H1 (cell line): ENCODE results near the gene GALNT18. TPM values are rescaled to one million over a fixed set of nuclear protein-coding genes. Genes with fewer than 3 reads are reported as not detected.

Experiments
- CTCF ChIA-PET: fragments of 300-600 bp; sonication (Branson Sonifier 250); formaldehyde crosslinking; loops from one replicate; lab custom pipeline; 2021; ENCODE audit not compliant: partially characterized antibody; lab: Charles Lee
- POLR2A ChIA-PET: fragments of 300-600 bp; sonication (Branson Sonifier 250); formaldehyde crosslinking; loops from one replicate; lab custom pipeline; 2021; ENCODE audit warnings: inconsistent platforms; ENCODE audit not compliant: partially characterized antibody; lab: Charles Lee
- DNase-seq, 2 experiments: peaks; one replicate each; pipeline versions ENCODE4 v3.0.0 to v3.0.0-alpha.2; 2010 to 2022; ENCODE audit warnings: low spot score in 2 of 2, low read depth in 1 of 2, mixed read lengths in 1 of 2
- FAIRE-seq: peaks from 2 replicates; lab custom pipeline; 2011; peaks lifted over from hg19 to GRCh38; lab: Jason Lieb, UNC
- H2AFZ ChIP-seq: 2 replicates; pipeline ENCODE4 v1.8.1; 2012; ENCODE audit warnings: low read length, inconsistent platforms
- H2AK5ac ChIP-seq: 2 replicates; pipeline ENCODE4 v1.6.1; 2013; ENCODE audit warnings: low read depth, low read length
- H2BK120ac ChIP-seq: replicated peaks from 2 replicates; pipeline ENCODE3; 2013; ENCODE audit warnings: low read depth, low read length, inconsistent platforms
- H2BK12ac ChIP-seq: 2 replicates; pipeline ENCODE4 v1.6.1; 2013; ENCODE audit warnings: low read depth, low read length
- H2BK15ac ChIP-seq: 2 replicates; pipeline ENCODE4 v1.6.1; 2013; ENCODE audit warnings: low read length
- H2BK20ac ChIP-seq: 2 replicates; pipeline ENCODE4 v1.6.1; 2013; ENCODE audit warnings: low read length
- H2BK5ac ChIP-seq: 2 replicates; pipeline ENCODE4 v1.6.1; 2013; ENCODE audit warnings: low read depth, low read length
- H3K14ac ChIP-seq: 2 replicates; pipeline ENCODE4 v1.6.1; 2013; ENCODE audit warnings: inconsistent platforms; ENCODE audit not compliant: insufficient read length
- H3K18ac ChIP-seq: 2 replicates; pipeline ENCODE4 v1.6.1; 2013; ENCODE audit warnings: low read length; ENCODE audit errors: extremely low read depth
- H3K23ac ChIP-seq: 2 replicates; pipeline ENCODE4 v1.6.1; 2013; ENCODE audit warnings: inconsistent platforms; ENCODE audit not compliant: insufficient read length
- H3K23me2 ChIP-seq: 2 replicates; pipeline ENCODE4 v1.6.1; 2013; ENCODE audit warnings: low read depth, low read length
- H3K27ac ChIP-seq: 2 replicates; pipeline ENCODE4 v1.6.1; 2011; ENCODE audit warnings: low read depth, low read length, inconsistent platforms
- H3K27me3 ChIP-seq, 4 experiments: replicated peaks in 1 of 4; 1 replicate in 1 of 4; 2 replicates in 3 of 4; pipeline versions ENCODE4 v1.6.1 to v1.8.1; 2011 to 2013; ENCODE audit warnings: low read length in 3 of 4, mild to moderate bottlenecking in 3 of 4, inconsistent platforms in 2 of 4, mixed read lengths in 2 of 4, moderate library complexity in 1 of 4; ENCODE audit not compliant: control insufficient read depth in 3 of 4, insufficient read depth in 3 of 4; ENCODE audit errors: extremely low read depth in 1 of 4
- H3K36me3 ChIP-seq, 4 experiments: 2 replicates each; pipeline versions ENCODE4 v1.6.1 to v1.8.1; 2011 to 2013; ENCODE audit warnings: mild to moderate bottlenecking in 4 of 4, low read length in 3 of 4, moderate library complexity in 2 of 4, control low read depth in 1 of 4, inconsistent platforms in 1 of 4; ENCODE audit not compliant: insufficient read depth in 4 of 4, control insufficient read depth in 2 of 4
- H3K4ac ChIP-seq: replicated peaks from 2 replicates; pipeline ENCODE3; 2013; ENCODE audit warnings: low read length, low read depth, mixed read lengths, inconsistent platforms; ENCODE audit not compliant: insufficient read length
- H3K4me1 ChIP-seq, 4 experiments: replicated peaks in 1 of 4; 1 replicate in 1 of 4; 2 replicates in 3 of 4; pipeline versions ENCODE4 v1.6.1 to v1.8.1; 2011 to 2013; ENCODE audit warnings: low read length in 3 of 4, inconsistent platforms in 2 of 4, mixed read lengths in 1 of 4; ENCODE audit not compliant: insufficient read depth in 4 of 4, control insufficient read depth in 3 of 4
- H3K4me2 ChIP-seq, 2 experiments: 2 replicates each; pipeline versions ENCODE4 v1.6.1 to v1.8.1; 2011 to 2013; ENCODE audit warnings: low read depth in 2 of 2, low read length in 2 of 2, control low read depth in 1 of 2, inconsistent platforms in 1 of 2, mild to moderate bottlenecking in 1 of 2; ENCODE audit not compliant: insufficient read depth in 1 of 2
- H3K4me3 ChIP-seq, 4 experiments: fragments of 200-600, 300-600 bp in 1 of 4; sonication (generic), shearing (Covaris generic), sonication (Bioruptor Twin) in 1 of 4; 2 replicates each; pipeline versions ENCODE4 v1.5.1 to v1.8.1; 2011 to 2016; ENCODE audit warnings: low read length in 4 of 4, low read depth in 3 of 4, control low read depth in 2 of 4, inconsistent platforms in 2 of 4, mild to moderate bottlenecking in 2 of 4, mixed read lengths in 1 of 4, moderate library complexity in 1 of 4; ENCODE audit not compliant: insufficient read depth in 2 of 4; ENCODE audit errors: extremely low read depth in 1 of 4
- H3K56ac ChIP-seq: replicated peaks from 2 replicates; pipeline ENCODE3; 2013; ENCODE audit warnings: low read depth, mild to moderate bottlenecking, mixed read lengths, low read length, inconsistent platforms; ENCODE audit not compliant: insufficient read length
- H3K79me1 ChIP-seq: 2 replicates; pipeline ENCODE4 v1.6.1; 2013; ENCODE audit warnings: low read depth, low read length, control low read depth
- H3K79me2 ChIP-seq, 2 experiments: 2 replicates each; pipeline versions ENCODE4 v1.6.1 to v1.8.1; 2012 to 2013; ENCODE audit warnings: low read length in 2 of 2, mild to moderate bottlenecking in 2 of 2, inconsistent platforms in 1 of 2; ENCODE audit not compliant: insufficient read depth in 2 of 2, control insufficient read depth in 1 of 2
- H3K9ac ChIP-seq, 4 experiments: replicated peaks in 1 of 4; 1 replicate in 1 of 4; 2 replicates in 3 of 4; pipeline versions ENCODE4 v1.6.1 to v1.8.1; 2011 to 2013; ENCODE audit warnings: low read depth in 3 of 4, low read length in 3 of 4, control low read depth in 2 of 4, mild to moderate bottlenecking in 2 of 4, moderate library complexity in 2 of 4, inconsistent platforms in 1 of 4; ENCODE audit errors: extremely low read depth in 1 of 4
- H3K9me3 ChIP-seq, 2 experiments: 2 replicates each; pipeline versions ENCODE4 v1.6.1 to v1.8.1; 2012 to 2013; ENCODE audit warnings: mild to moderate bottlenecking in 2 of 2, moderate library complexity in 2 of 2, control low read depth in 1 of 2, inconsistent platforms in 1 of 2, low read depth in 1 of 2, low read length in 1 of 2, mixed read lengths in 1 of 2; ENCODE audit not compliant: insufficient read depth in 2 of 2
- H4K20me1 ChIP-seq, 2 experiments: replicated peaks in 1 of 2; 2 replicates each; pipeline versions ENCODE3 to v1.8.1; 2011 to 2013; ENCODE audit warnings: inconsistent platforms in 2 of 2, low read length in 2 of 2, mild to moderate bottlenecking in 1 of 2; ENCODE audit not compliant: insufficient read depth in 2 of 2, control insufficient read depth in 1 of 2
- H4K5ac ChIP-seq: 2 replicates; pipeline ENCODE4 v1.6.1; 2013; ENCODE audit warnings: low read length, low read depth, mixed read lengths, inconsistent platforms; ENCODE audit not compliant: insufficient read length
- H4K8ac ChIP-seq: 2 replicates; pipeline ENCODE4 v1.8.0; 2013; ENCODE audit warnings: mild to moderate bottlenecking, moderate library complexity, low read length, inconsistent platforms; ENCODE audit not compliant: insufficient read depth; ENCODE audit errors: extremely low read depth
- H4K91ac ChIP-seq: replicated peaks from 2 replicates; pipeline ENCODE3; 2013; ENCODE audit warnings: low read length, mixed read lengths, inconsistent platforms; ENCODE audit not compliant: insufficient read length
- EP300 ChIP-seq, 2 experiments: IDR thresholded peaks; 1 replicate in 1 of 2; 2 replicates in 1 of 2; pipeline ENCODE4 v1.6.1; 2011 to 2012; ENCODE audit warnings: low read depth in 2 of 2, low read length in 2 of 2, mild to moderate bottlenecking in 2 of 2, borderline replicate concordance in 1 of 2, inconsistent platforms in 1 of 2, moderate library complexity in 1 of 2
- GABPA ChIP-seq: IDR thresholded peaks from 2 replicates; pipeline ENCODE4 v1.6.1; 2011; ENCODE audit warnings: mild to moderate bottlenecking, low read length, moderate library complexity, borderline replicate concordance; ENCODE audit not compliant: insufficient read depth
- KDM5A ChIP-seq: fragments of 200-600 bp; IDR thresholded peaks from 2 replicates; pipeline ENCODE4 v1.7.1; 2012; ENCODE audit warnings: mild to moderate bottlenecking, low read length, inconsistent platforms, mixed read lengths
- ZNF274 ChIP-seq: IDR thresholded peaks from 2 replicates; pipeline ENCODE4 v1.7.0; 2012; ENCODE audit warnings: low read length, borderline replicate concordance; ENCODE audit errors: extremely low read depth
- WGBS, 2 experiments: shearing (Covaris generic) in 1 of 2; methylation state at CpG; one replicate each; pipeline versions ENCODE4 v1.1.6 to v1.1.7; 2013 to 2015; ENCODE audit warnings: low lambda C conversion rate in 2 of 2, mixed read lengths in 2 of 2, inconsistent platforms in 1 of 2, low coverage in 1 of 2, missing lambda C conversion rate in 1 of 2; ENCODE audit not compliant: insufficient replicate concordance in 2 of 2, insufficient coverage in 1 of 2, insufficient read length in 1 of 2; ENCODE audit errors: extremely low coverage in 1 of 2, missing lambda C conversion rate in 1 of 2; 5-methylcytosine and 5-hydroxymethylcytosine counted together
- polyA plus RNA-seq, 7 experiments: library from polyadenylated mRNA; depleted of rRNA in 3 of 7; stranded (reverse) in 5 of 7; unstranded in 2 of 7; fragments of >200 nt in 5 of 7; fragments of 200-250 nt in 2 of 7; gene quantifications; 1 replicate in 5 of 7; 2 replicates in 1 of 7; 4 replicates in 1 of 7; pipeline versions ENCODE4 v1.2.1 to v1.2.3, GENCODE V29; 2011 to 2013; ENCODE audit warnings: missing spikeins in 2 of 7, mixed read lengths in 2 of 7
- total RNA-seq: library from RNA; stranded (reverse); fragmentation: NEBNext Ultra II Directional; extraction: Animal tissue kit (Norgen Biotek cat#: 25700); gene quantifications from 2 replicates; pipeline ENCODE4 v1.2.1, GENCODE V29; 2021

GALNT18 gene
- total and polyA plus RNA-seq, 2 of the 8 experiments (the other 6 are each of a cell fraction or from before 2014, with no cell fraction given), result 6.0 to 9.4 TPM

- Histone ChIP-seq H3K4me1 (peaks cover 4 to 11% (median 7%) of the 10 kb centered on the region in 4 experiments), H3K79me1 (no peaks in the 10 kb centered on the region), H2BK120ac (no peak overlapping the region), H3K9ac (no peak overlapping the region), H3K23ac (no peak overlapping the region), H2BK5ac (no peak overlapping the region), H2AK5ac (no peak overlapping the region), H3K9me3 (peaks cover 3 to 12% of the 10 kb centered on the region in 2 experiments; a peak in 2 of 4 replicates), H4K20me1 (no peaks in the 10 kb centered on the region), H4K91ac (no peak overlapping the region), H3K27me3 (no peaks in the 10 kb centered on the region), H3K14ac (no peak overlapping the region), H4K5ac (no peak overlapping the region), H3K56ac (no peak overlapping the region), H3K4me2 (0 out of 4 replicates have a peak overlapping the region, but pooled peaks of 1 of the 2 experiments have one; percentile 16), H3K18ac (no peak overlapping the region), H3K4me3 (no peak overlapping the region), H3K27ac (no peak overlapping the region), H4K8ac (no peak overlapping the region), H3K36me3 (no peaks in the 10 kb centered on the region), H2BK20ac (no peak overlapping the region), H2AFZ (no peak overlapping the region), H3K79me2 (no peaks in the 10 kb centered on the region), H2BK12ac (no peak overlapping the region), H3K4ac (no peak overlapping the region), H2BK15ac (no peak overlapping the region), H3K23me2 (no peaks in the 10 kb centered on the region)
- POLR2A ChIA-PET, result interaction anchor here (0.6 to 0.7 kb wide), 2 partner anchors 38 to 130 kb away, joined by 3 read pairs; no protein-coding TSS in a partner anchor
- WGBS, 2 experiments, result 83% methylated on average over 2 of the region's 2 CpGs; no CpG with 5 or more reads in 1 of the 2 experiments
- TF ChIP-seq EP300 (IDR thresholded peaks at IDR 0.05; ENCODE audit: borderline replicate concordance in 1 of 2, low read depth in 2 of 2, low read length in 2 of 2) (no peak), KDM5A (no peak), ZNF274 (no peak), GABPA (no peak)
- FAIRE-seq (no peak), DNase-seq (no peak)
- CTCF ChIA-PET, result interaction anchor here (1.1 to 6.5 kb wide), 4 partner anchors 9 to 124 kb away, joined by 3 to 33 read pairs (median 11); partner anchors contain the start of gene GALNT18
These were observed 40.8 kb upstream of the GALNT18 start for GRCh38 chr11:11662578-11662977.
